OCI-M2 (cell line): ENCODE measurements around the gene CDON.
"Not testable (repeated sequence)": the region's sequence is repeated elsewhere in the genome, so short reads cannot be mapped to it uniquely, and the experiment has no call there.

Experiments used
- DNase-seq: peaks from one replicate; lab custom pipeline; 2025; ENCODE audit not compliant: unreplicated experiment; lab: John Stamatoyannopoulos, UW

CDON gene

DNA sequence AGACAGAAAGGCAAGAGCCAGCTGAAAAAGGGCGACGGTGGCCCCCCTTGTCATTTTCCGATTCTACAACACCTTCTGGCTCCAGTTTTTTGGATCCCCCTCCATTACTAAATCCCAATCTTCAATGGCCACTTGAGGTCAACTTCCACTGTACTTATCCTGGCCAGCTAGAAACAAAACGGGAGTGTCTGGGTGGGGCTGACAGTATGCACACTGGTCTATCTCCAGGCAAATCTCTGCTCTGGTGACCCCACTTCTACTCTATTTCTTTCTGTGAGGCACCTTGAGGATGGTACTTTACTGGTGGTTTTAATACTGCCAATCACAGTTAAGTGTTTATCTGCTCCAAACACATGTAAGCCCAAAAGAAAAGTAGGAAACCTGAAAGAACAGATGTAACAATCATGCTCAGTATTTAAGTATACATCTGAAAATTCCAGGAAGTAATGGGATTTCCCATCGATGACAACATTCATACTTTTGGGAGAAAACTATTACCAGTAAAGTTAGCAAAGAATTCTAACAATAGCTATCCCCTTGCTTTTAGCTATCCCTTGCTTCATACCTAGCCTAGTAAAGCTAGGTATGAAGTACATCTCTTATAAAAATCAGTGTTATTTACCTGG lies 16.0 kb downstream of the CDON start:
- DNase-seq, result no peak

DNA sequence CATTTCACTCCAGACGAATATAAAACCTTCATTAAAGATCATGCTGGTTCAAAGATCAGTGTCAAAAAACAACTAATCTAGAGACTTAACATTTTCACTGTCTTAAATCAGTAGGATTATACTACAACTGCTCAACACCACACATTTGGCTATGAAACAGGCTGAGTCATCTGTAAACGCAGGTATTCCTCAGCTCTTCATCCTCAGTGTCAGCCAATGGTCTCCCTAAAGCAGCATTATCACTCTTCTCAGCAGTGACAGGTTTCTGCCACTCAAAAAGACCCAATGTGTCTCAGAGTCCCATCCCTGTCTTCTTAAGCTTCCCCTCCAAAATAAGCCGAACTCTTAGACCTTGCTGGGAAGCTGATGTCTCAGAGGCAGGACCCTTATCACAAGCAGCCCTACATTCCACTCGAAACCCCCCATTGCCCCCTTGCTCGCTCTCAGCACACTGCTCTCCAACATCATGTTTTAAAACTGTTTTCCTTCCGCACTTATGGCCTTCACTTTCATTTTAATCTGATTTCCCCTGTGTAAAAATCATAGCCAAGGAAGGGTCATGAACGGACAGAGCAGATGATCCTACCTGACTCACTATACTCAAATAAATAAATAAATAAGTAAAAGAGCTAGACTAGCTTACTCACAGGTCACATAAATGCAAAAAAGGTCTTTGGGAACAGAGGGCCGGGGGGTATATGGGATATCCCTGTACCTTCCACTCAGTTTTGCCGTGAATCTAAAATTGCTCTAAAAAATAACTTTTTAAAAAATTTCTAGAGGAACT lies 23.0 kb downstream of the CDON start:
- no peak for DNase-seq

DNA sequence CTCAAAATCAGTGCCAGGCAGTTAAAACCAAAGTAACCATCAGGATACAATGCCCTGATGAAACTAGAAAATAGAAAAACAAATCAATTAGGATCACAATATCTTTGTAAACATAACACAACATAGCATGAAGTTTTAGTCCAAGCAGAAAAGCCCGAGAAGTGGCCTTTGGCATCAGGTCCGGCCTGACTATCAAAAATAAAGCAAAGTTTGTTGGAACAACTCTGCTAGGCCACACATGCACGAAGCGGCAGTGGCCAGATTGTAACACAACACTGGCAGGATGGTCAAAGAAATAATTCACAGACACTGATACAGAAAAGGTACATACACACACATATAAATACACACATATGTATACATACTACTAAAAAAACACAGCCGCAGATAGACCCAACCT lies 26.9 kb downstream of the CDON start:
- no peak for DNase-seq

DNA sequence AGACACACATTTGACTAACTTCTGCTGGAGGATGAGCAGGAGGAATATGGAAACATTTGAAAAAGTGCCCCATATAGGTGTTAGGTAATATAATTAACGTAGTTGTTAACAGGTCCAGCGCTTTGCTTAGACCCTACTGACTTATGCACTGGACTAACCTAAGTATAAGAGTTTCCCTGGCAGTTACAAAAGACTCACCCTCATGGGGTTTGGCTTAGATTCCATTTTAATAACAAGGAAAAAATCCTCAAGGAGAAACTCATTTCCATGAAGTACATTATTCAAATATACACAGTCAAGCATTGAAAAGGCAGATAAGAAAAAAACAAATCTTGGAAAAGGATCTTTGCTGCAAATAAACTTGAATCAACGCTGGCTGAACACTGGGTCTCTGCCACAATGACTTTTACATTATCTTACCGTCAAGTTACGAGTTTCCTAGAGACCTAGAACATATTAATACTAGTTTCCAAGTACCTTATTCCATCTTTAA lies 27.7 kb downstream of the CDON start:
- DNase-seq, result no peak

DNA sequence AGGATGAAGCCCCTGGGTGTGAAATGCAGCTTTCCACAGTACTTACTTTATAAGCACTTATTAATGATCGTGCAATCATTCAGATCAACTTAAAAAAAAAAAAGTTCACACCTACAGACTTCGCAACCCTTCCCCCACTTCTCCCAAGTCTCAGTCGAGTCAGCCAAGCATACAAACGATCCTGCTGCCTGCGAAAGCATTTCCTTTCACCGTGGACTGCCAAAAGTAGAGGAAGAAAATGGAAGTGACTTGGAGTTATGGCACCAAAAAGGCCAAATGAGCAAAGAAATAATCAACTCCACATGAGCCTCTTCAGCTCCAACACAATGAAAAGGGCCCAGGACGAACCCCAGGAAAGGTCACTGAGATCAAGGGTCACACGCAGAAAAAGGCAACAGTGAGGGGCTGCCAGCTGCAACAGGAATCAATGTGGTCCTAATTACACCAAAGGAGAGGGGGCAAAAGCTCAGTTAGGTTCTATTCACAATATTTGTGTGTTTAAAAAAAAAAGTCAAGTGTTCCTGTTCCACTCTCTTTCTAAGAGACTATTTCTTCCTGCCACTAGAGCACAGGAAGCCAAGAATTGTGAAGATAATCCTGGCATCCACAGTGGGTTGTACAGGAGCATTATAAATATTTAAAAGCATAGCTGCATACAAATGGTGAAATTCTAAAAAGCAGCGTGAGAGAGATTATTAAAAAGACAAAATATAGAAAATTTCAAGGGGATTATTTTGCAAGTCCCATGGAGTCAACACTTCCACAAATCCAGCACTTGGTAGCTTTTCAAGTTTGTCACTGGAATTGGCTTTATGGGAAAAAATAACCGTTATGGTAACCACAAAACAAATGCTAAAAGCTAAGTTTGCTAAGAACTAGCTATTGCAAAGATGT lies 28.4 kb downstream of the CDON start:
- no peak for DNase-seq

- DNase-seq, result no peak
These were observed 30.3 kb downstream of the CDON start for GRCh38 chr11:126032375-126032774.

DNA sequence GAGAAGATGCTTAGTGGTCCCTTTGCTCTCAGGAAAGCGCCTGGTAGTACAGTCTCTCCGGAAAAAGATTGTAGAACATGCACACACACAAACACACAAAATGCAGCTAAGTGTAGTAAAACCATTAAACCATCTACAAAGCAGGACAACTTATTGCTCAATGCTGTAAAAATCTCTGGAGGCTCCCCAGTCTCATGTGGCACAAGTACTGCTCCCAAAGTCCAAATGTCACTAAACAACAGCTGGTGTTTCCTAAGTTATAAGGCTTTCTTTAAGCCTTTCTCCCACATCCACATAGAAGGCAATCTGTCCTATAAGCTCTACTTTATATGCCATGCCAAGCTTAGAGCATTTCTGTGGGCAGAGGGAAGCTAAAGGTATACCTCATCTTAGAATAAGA lies 32.9 kb downstream of the CDON start:
- DNase-seq, result no peak

DNA sequence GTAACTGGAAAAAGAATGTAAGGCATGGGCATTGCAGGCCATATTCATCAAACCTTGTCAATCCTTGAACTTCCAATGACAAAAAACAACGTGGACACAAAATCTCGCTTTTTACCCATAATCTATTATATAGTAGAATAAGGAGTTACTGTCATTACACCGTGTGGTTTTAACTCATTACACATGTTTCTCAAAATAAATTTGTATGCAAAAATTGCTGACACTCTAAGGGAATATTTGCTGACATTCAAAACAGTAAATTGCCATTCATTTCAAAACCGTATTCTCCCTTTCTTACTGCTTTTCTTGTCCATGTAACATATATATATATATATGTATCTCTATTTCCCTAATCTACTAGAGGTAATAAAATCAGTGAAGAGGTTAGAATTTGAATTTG lies 33.4 kb downstream of the CDON start:
- no peak for DNase-seq

GRCh38 chr11:126028534-126028933 lies 34.1 kb downstream of the CDON start:
- DNase-seq, result not testable (repeated sequence)

- no peak for DNase-seq
These were observed 36.1 kb downstream of the CDON start for GRCh38 chr11:126026579-126026978.

- DNase-seq, result no peak
These were observed 36.8 kb downstream of the CDON start for GRCh38 chr11:126025822-126026221.

- no peak for DNase-seq
These were observed 38.5 kb downstream of the CDON start for GRCh38 chr11:126024123-126024522.

GRCh38 chr11:126012852-126013251 lies 49.8 kb downstream of the CDON start:
- DNase-seq, result no peak

GRCh38 chr11:126011754-126012153 lies 50.9 kb downstream of the CDON start:
- no peak for DNase-seq

GRCh38 chr11:126011265-126011664 lies 51.4 kb downstream of the CDON start:
- no peak for DNase-seq

GRCh38 chr11:126008956-126009355 lies 53.7 kb downstream of the CDON start:
- DNase-seq, result no peak

DNA sequence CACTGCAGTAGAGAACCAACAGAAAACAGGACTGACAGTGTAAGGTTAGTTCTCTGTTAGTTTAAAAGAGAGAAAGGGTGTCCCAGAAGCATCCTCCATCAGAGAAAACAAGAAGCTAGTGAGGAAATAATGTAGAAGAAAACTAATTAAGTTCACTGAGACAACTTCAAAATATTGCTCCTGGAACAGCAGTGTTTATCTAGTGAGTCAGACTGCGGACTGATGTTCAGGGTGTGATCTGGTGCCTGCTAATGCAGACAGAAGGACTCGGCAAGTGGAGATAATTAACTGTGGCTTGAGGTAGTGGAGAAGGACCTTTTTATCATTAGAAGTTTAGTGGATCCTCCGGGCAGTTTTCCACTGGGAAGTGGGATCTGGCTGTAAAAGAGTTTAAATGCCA lies 55.4 kb downstream of the CDON start:
- DNase-seq, result no peak

- no peak for DNase-seq
These were observed 56.6 kb downstream of the CDON start for GRCh38 chr11:126006068-126006467.

DNA sequence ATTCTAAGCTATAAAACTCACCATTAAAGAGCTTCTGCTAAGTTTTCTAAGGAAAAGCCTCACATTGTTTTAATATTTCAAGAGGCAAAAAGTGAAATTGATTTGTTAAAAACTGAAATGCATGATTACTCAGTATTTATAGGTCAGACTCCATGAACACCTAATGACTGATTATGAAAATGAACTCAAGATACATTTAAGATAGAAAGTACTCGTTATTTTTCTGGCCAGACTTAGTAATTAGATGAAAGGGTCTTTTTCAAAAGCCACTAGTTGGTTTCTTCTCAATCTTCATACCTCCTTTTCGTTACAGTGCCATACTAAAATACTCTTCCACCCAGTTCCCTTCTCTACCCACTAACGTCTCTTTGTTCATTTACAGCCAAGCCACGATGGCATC lies 60.5 kb downstream of the CDON start:
- no peak for DNase-seq

DNA sequence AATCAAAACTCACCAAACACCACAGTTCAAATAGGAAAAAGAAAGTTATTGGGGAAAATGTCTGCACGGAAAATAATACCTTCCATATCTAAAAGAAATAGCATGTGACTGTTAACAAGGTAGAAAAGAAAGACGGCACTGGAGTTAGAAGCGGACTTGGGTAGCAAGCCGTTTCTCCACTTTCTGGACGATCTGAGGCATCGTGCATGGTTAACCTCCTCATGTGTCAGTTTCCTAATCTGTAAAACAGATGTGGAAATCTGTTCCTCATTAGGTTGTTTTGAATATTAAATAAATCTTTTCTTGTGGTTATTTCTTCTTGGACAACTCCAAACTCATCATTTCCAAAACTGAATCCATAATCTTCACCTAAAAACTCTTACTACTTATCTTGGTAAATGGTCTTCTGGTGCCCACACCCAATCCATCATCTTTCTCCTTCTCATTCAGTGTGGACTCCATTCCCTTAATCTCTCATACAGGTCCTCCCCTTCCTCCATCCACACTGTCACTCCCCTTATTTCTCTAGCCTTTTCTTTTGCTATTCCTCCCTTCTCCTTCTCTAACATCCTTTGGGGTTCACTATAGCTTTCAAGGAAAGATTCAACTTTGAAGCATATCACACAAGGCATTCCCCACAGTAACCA lies 63.3 kb downstream of the CDON start:
- DNase-seq, result no peak

DNA sequence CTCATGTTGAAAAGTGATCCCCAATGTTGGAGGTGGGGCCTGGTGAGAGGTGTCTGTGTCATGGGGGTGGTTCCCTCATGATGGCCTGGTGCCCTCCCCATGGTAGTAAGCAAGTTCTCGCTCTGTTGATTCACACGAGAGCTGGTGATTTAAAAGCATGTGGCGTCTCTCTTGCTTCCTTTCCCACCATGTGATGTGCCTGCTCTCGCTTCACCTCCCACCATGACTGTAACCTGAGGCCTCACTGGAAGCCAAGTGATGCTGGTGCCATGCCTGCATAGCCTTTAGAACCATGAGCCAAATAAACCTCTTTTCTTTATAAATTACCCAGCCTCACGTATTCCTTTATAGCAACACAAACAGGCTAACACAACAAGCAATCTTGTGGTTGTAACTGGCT lies 64.4 kb downstream of the CDON start:
- DNase-seq, result no peak
